Posterior vena cava (tissue), 2 donors: ENCODE data around the gene SGMS1. TPM values are rescaled to one million over a fixed set of nuclear protein-coding genes. Genes with fewer than 3 reads are reported as not detected.
"Not testable (repeated sequence)": the region's sequence is repeated elsewhere in the genome, so short reads cannot be mapped to it uniquely, and the experiment has no call there.

Source experiments
- DNase-seq: peaks from one replicate; pipeline ENCODE4 v3.0.0-alpha.2; 2020; ENCODE audit warnings: low spot score
- intact Hi-C, 2 donors: fragments of 100-400 bp; cut with DNase I; formaldehyde crosslinking; loops; one replicate each; pipeline versions ENCODE4 v1.14.1 to v1.14.2; 2022 to 2023
- total RNA-seq, 2 donors: library from RNA; stranded (reverse); fragmentation: NEBNext Ultra II Directional; extraction: Animal tissue kit (Norgen Biotek cat#: 25700); gene quantifications; one replicate each; pipeline ENCODE4 v1.2.1, GENCODE V29; 2021
- donor health status: DM: yes; HTN: yes; CAD: no.
- donor health status: DM: yes; HTN: yes; CAD: no.

SGMS1 gene
- total RNA-seq, 2 donors from 2014 or later: 33.7 to 37.5 TPM

DNA sequence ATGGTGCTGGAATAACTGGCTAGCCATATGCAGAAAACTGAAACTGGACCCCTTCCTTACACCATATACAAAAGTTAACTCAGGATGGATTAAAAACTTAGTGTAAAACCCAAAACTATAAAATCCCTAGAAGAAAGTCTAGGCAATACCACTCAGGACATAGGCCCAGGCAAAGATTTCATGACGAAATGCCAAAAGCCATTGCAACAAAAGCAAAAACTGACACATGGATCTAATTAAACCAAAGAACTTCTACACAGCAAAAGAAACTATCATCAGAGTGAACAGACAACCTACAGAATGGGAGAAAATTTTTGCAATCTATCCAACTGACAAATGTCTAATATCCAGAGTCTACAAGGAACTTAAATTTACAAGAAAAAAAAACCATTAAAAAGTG, 75.3 kb downstream of the SGMS1 start:
- DNase-seq, intact Hi-C loops: not testable (repeated sequence)

DNA sequence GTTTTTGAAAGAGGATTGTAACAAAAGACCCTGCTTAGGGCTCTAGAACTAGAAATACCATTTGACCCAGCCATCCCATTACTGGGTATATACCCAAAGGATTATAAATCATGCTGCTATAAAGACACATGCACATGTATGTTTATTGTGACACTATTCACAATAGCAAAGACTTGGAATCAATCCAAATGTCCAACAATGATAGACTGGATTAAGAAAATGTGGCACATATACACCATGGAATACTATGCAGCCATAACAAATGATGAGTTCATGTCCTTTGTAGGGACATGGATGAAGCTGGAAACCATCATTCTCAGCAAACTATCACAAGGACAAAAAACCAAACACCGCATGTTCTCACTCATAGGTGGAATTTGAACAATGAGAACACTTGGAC, 77.5 kb downstream of the SGMS1 start:
- intact Hi-C loops, DNase-seq: not testable (repeated sequence)

DNA sequence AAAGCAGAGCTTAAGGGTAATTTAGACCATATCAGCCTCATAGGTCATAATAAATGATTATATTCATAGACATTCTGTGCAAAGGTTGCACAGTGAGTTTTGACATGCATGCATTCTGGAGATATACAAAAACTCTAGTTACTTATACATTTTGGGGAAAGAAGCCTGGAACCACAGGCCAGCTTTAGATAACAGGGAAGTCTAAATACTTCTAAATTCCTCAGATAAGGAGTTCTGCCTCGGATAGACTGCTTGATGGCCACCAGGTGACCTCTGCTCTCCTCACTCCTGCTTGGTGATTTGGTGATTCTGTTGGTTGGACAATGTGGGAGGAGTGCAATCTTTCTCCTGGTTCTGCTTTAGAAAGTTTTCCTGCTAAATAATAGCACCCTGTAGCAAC, 77.9 kb downstream of the SGMS1 start:
- intact Hi-C loops: no loop called here
- no peak for DNase-seq

DNA sequence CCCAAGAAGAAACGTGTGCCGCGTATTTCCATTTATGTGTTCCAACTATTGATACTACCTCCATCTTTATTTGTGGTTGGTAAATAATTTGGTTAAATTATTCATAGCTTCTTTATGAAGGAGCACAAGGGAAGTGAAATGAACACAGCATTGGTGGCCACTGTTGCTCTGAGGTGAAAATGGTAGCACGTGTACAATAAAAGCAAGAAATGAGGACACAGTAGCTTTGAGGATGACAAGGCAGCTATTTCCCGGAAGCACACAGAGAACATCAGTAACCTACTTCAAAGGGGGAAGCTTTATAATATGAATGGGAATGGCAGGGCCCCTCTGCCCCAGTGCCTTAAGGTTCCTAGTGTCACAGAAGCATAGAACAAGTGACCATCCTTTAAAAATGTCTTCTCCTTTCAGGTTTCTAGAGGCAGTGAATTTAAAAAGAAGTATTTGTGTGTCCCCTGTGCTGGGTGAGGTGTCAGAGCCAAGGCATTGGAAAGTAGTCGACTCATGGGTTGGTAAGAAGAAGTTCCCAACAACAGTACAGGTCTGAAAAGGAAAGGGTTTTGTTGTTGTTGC, 78.8 kb downstream of the SGMS1 start:
- no peak for DNase-seq
- intact Hi-C loops: no loop called here

DNA sequence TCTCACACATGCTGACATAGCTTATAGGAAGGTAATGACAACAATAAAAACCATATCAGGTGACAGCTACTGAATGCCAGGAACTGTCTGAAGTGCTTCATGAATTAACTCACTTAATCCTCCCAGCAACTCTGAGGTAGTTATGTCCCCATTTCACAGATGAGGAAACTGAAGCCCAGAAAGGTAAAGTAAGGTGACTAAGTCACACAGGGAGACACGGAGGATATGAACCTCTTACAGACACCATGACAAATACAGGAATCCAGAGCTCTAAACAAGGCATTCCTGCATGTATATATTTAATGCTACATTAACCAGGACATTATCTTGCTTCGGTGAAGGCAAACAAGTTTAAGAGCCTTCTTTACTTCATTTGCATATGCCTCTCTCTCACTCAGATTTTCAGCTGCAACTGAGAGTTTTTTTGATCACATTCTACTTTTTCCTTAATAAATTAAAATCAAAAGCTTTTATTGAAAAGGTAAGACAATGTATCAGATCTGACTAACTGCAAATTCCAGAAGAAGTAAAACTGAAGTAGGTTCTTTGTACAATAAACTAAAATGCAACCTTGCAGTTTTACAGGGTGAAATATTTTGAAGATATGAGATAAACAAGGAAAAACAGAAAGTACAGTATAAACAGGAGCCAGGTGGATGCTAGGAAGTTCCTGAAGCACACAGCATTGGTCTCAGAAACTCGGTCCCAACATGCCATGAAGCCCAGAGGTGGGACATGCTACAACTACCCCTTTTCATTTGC, 79.5 kb downstream of the SGMS1 start:
- no peak for DNase-seq
- intact Hi-C loops: no loop called here

DNA sequence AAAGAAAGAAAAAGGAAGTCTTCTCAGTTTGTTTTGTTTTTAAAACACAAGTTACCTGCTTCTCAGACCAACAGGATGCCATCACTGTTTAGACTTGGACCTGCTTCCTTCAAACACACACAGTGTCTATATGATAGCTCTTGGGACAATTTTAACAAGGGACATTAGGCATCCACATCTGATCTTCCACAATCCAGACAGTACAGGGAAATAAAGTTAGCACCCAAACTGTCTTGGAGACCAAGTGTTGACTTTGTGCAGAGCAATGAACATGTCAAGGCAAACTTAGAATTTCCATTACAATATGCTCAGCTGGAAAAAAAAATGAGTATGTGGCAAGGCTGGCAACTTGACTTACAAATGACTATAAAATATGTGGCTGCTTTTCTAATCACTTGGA, 80.9 kb downstream of the SGMS1 start:
- intact Hi-C loops: no loop called here
- DNase-seq: no peak

DNA sequence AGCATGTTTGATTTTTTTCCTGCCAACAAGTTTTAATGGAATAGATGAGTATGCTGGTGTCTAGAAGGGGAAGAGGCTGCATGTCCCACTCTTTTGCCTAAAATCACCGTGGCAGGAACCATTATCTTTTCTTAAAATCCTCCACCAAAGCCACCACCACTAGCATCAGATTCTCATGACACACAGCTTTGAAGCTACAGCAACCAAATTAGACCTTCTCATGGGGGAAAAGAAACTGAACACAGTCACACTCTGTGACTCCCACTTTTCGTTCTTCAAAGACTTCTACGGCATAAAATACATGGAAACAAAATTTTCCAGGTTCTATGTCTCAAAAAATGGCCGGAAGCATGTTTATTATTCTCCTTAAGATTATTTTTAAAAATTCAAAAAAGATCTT, 81.8 kb downstream of the SGMS1 start:
- DNase-seq: no peak
- intact Hi-C loops: no loop called here

DNA sequence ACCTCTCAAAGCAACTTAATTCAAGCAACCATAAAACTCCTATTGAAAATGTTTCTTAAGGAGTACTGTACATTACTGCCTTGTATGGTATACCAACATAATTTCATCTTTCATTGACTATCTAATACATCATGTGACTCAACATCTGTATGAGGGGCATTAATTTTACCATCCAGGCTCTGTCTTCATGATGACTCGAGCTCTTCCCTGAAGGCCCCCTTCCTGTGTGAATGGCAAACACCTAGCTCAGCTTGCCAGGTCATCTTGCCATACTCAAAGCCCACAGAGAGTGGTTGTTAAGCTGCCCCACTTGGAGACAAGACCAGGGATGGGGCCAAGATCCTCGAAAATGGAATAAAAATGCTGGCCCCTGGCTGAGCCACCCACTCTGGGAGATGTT, 82.4 kb downstream of the SGMS1 start:
- intact Hi-C loops: no loop called here
- no peak for DNase-seq

DNA sequence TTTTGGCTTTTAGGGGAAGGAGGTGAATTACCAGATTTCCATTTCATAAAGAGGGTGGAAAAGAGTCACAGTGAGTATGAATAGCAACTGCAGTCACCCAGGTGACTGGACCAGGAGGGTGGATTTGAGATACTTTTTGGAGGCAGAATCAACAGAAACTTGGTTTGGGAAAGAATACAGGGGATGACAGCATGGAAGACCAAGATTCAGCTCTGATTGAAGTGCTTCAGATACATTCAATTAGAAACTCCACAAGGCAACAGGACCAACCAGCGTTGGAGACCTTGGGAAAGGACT, 83.0 kb downstream of the SGMS1 start:
- intact Hi-C loops: no loop called here
- DNase-seq: no peak

DNA sequence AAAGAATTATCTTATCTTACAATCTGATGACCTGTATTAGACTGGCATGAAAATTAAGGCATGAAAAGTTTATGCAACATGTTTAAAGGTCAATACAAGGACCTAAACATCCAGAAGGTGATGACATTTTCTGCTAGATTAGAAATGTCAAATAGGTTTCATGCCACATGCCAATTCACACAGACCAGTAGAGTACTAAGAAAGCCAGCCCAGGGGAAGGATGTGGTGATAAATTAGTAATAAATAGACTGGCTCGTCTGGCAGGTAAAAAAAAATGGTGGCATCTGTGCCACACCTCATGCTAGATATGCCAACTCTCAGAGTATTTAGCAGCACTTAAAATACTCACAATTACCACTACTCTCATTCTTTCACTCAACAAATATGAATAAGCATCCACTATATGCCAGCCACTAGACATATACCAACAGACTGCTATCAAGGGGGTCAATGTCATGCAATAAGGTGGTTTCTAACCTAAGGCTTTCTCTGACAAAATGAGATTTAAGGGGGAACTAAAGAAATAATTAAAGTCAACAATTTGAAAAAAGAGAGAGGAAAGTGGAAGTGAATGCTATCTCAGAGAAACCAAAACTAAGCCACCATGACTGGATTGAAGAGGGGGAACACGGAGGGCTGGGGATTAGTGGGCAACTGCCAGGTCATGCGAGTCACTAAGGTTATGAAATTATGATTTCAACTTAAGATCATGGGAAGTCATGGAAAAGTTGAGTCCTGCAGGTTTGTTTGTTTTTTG, 83.5 kb downstream of the SGMS1 start:
- DNase-seq: no peak
- intact Hi-C loops: no loop called here

DNA sequence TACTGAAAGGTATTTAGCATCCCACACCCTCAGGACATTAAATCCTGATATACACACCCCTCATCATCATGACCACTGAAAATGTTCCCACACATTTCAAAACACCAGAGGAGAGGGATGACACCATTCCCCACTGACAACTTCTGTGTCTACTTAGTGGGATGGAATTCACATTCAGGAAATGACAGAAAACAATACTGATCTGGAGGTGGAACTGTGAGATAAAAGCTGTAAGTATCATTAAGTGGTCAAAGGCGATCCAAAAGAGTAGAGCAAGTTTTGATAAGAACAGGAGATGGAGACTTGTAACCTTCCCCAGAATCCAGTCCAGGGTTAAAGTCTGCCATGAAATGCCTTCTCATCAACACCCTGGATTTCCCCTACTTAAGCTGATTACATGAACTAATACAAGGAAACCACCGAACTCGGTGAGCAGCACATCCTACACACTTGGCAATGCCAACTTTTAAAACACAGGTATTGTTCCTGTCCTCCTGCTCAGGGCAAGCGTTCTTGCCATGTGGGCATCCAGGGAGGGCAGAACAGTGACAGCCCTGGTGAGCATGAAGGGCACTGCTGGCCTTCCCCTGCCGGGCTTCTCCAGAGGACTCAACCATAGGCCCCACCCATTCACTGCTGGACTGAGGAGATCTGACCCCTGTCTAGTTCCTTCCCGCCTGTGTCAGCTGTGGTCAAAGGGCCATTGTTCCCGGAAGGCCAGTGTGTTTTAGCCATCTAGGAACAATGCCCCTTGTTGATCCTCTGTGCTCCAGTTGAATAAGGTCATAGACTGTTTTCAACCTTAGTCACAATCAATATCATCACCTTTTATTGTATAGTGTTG, 85.0 kb downstream of the SGMS1 start:
- intact Hi-C loops: no loop called here
- no peak for DNase-seq

DNA sequence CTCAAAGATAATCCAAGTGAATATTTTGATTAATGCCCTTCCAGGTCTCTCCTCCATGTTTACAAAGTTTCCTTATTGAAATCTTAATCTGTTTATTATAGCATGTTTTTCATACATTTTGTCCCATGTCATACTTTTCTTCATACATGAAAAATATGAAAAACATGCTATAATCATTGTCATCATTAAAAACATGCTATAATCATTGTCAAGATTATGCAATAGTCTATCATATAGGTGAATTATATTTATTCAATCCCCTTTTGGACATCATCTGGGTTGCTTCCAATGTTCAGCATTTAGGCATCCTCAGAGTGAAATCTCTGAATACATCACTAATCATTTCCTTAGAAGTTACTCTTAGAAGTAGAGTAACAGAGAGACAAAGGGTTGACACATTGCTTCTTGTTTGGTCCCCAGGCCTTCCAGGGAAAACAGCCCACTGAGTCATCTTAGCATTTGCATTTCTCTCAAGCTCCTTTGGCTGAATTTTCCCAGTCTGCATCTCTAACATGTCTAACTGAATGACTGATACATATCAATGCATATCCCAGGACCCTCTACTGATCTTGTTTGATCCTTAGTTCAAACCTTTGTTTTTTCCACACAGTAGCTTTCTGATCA, 87.0 kb downstream of the SGMS1 start:
- DNase-seq: no peak
- intact Hi-C loops: no loop called here

DNA sequence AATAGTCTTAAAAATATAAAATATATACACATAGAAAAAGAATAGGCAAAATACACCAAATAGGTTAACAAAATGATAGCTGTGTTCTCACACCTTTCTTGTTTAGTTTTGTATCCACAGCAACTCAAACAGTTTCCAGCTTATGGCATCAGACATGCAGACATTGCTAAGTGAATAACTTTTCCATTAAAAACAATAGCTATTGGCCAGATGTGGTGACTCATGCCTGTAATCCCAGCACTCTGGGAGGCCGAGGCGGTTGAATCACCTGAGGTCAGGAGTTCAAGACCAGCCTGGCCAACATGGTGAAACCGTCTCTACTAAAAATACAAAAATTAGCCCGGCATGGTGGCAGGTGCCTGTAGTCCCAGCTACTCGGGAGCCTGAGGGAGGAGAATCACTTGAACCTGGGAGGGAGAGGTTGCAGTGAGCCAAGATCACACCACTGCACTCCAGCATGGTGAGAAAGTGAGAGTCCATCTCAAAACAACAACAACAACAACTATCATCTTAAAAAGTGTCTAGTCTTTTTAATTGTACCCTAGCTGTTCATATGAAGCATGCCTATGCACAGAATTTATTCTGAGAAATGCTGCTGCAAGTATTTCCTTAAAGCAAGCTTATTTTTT, 88.9 kb downstream of the SGMS1 start:
- intact Hi-C loops, DNase-seq: not testable (repeated sequence)

DNA sequence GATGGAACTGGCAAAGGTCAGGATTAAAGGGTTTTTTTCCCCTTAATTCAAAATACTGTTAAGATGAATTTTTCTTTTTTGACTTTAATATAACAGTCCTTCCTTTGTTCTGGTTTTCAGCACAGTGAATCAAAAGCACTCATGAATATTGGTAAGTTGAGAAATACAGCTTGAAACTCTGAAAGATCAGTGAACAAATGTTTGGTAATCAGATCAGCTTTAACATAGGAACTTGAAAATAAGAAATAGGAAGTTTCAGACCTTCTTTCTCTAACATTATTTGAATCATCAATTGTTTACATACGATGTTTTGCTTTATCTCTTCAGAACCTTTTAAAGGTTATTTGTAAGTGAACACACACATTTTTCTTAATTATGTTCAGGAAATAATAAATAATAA, 90.5 kb downstream of the SGMS1 start:
- intact Hi-C loops: no loop called here
- DNase-seq: no peak

DNA sequence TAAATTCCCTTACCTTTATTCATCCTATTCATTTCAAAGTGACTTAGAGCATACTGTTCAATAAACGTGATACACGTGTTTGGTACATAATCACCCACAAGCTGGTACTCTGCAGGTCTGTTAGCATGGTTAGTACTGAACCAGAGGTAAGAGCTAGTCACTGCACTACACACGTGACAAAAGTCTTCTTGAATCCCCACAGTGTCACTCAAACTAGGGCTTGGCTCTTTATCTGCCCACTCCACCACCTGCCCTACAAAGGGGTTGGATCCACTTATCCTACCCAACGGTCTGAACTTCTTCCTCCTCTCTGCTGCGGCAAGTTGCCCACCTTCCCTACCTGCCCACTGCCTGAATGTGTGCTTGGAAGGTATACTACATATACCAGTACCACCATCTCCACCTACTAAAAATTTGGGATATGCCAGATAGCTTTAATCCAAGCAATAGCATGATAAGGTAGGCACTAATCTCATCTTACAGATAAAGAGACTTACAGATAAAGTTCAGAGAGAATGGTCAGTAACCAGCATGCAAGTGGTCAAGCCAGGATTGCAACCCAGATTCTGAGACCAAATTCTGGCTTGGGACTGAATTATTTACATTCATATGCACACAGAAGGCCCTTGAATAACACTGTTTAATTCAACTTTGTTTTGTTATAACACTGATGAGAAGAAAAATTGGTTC, 92.2 kb downstream of the SGMS1 start:
- intact Hi-C loops: no loop called here
- DNase-seq: no peak

DNA sequence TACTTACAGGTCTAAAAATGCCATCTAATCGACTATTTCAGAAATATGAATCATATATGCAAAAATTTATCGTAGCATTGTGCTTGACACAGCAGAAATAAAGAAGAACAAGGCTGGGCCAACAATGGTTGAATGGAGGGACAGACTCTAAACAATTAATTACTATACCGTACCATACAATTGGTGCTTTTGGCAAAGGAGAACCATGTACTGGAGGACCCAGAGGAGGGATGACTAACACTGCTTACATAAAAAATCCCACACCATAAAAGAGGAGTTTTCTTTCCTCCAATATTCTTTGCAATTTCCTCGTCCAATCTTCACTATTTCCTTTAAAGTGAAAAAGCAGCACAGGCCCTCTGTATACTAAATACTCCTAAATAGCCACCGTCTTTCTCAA, 94.1 kb downstream of the SGMS1 start:
- no peak for DNase-seq
- intact Hi-C loops: no loop called here

DNA sequence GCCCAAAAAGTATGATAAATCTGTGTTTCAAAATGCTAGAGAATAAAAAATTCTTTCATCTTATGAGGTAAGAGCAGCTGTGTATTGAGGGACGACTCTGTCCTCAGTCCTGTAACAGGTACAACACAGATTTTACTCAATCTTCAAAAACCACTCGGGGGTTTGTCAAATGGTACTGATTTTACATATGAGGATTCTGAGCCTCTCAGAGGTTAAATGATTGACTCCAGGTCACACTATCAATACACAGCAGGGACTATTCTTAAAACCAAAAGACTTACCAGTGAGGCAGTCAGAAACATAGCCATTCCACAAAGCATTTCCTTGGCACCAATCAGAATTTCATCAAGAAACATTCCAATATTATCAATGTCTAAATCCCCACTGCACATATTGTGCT, 95.5 kb downstream of the SGMS1 start:
- no peak for DNase-seq
- intact Hi-C loops: no loop called here

DNA sequence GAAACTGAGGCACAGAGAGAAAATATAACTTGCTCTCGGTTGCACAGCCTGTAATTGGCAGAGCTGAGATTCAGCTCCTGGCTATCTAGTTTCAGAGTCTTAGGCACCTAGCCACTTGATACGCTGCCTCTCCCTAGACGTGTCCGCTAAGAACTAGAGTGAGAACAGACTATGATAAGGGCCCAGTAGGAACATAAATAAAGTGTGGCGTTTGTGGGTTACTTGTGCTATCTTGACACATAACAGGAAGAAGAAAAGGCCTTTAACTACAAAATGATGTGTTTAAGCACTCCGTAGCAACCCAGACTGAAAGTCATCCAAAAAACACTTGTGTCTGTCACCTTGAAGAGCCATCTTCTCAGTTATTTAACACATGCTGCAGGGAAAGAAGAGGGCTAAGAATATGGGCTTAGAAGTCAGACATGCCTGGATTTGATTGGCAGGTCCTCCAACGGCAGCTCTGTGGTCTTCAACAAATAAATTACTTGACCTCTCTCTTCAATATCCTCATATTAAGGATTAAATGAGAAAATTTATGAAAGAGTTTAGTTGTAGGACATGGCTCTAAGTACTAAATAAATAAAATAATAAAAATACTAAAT, 96.2 kb downstream of the SGMS1 start:
- intact Hi-C loops: no loop called here
- DNase-seq: no peak
